NT2/D1 (cell line): ENCODE measurements around the gene PPY.
"Not testable (repeated sequence)": the region's sequence is repeated elsewhere in the genome, so short reads cannot be mapped to it uniquely, and the experiment has no call there.

Source experiments
- DNase-seq: peaks from one replicate; pipeline ENCODE4 v3.0.0-alpha.2; 2011; ENCODE audit warnings: low read depth, low spot score
- H3K27me3 ChIP-seq: 2 replicates; pipeline ENCODE4 v1.6.0; 2011; ENCODE audit warnings: mild to moderate bottlenecking; ENCODE audit not compliant: insufficient read length, insufficient read depth
- H3K36me3 ChIP-seq: 2 replicates; pipeline ENCODE4 v1.6.1; 2011; ENCODE audit warnings: mild to moderate bottlenecking, low read length, mixed read lengths; ENCODE audit not compliant: insufficient read depth, insufficient read length
- H3K4me1 ChIP-seq: 2 replicates; pipeline ENCODE4 v1.5.1; 2011; ENCODE audit not compliant: insufficient read depth, insufficient read length
- H3K4me3 ChIP-seq: 2 replicates; pipeline ENCODE4 v1.5.1; 2011; ENCODE audit warnings: low read depth; ENCODE audit not compliant: insufficient read length
- H3K9ac ChIP-seq: 2 replicates; pipeline ENCODE4 v1.6.0; 2011; ENCODE audit warnings: low read depth; ENCODE audit not compliant: insufficient read length
- H3K9me3 ChIP-seq: 2 replicates; pipeline ENCODE4 v1.5.1; 2011; ENCODE audit warnings: mild to moderate bottlenecking, low read length; ENCODE audit not compliant: insufficient read depth
- SUZ12 ChIP-seq: IDR thresholded peaks from 2 replicates; pipeline ENCODE4 v1.6.1; 2011; ENCODE audit not compliant: insufficient read length, insufficient read depth; ENCODE audit errors: extremely low read depth
- YY1 ChIP-seq: IDR thresholded peaks from 2 replicates; pipeline ENCODE4 v1.6.1; 2011; ENCODE audit not compliant: insufficient read length, insufficient read depth
- ZNF274 ChIP-seq: IDR thresholded peaks from 2 replicates; pipeline ENCODE4 v1.6.1; 2011; ENCODE audit warnings: mild to moderate bottlenecking, low read depth, low read length

Gene PPY

DNA sequence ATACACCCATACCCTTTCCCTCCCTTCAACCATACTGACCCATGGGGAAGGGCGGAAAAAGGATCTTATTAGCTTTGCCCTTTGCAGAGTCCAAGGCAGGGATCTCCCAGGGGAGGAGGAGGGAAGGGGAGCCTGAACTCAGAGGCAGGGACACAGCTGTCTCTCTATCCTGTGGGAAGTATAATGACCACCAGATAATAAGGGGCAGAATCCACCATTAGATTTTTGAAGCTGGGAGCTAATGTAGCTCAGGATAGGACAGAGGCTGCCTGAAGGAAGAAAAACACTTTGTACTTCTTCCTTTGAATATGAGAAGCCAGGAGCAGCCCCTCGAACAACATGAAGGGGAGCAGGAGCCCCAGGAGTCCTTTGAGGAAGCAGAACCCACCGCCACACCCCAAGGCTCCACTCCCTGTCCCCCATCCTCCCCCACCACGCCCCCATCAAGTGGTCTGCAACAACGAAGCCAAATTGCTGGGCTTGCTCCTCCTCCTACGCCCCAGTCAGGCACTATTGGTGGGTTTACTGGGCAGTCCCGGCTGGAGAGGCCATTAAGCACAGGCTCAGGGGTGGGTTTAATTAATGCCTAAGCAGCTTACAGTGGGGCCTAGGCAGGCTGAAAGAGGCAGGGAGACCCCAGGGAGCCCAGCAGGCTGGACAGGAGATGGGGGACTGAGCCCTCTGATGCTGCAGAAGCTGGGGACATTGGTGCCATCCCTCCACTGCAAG lies 40.3 kb downstream of the PPY start:
- TF ChIP-seq YY1 (no peak), ZNF274 (no peak), SUZ12 (no peak)
- no peak overlapping the region for H3K4me3 ChIP-seq
- no peaks in the 10 kb centered on the region for H3K36me3 ChIP-seq
- no peak for DNase-seq
- peaks cover 15% of the 10 kb centered on the region for H3K27me3 ChIP-seq
- peaks cover 23% of the 10 kb centered on the region for H3K4me1 ChIP-seq
- H3K9me3 ChIP-seq = no peaks in the 10 kb centered on the region
- H3K9ac ChIP-seq = peak overlapping the region; percentile 3

DNA sequence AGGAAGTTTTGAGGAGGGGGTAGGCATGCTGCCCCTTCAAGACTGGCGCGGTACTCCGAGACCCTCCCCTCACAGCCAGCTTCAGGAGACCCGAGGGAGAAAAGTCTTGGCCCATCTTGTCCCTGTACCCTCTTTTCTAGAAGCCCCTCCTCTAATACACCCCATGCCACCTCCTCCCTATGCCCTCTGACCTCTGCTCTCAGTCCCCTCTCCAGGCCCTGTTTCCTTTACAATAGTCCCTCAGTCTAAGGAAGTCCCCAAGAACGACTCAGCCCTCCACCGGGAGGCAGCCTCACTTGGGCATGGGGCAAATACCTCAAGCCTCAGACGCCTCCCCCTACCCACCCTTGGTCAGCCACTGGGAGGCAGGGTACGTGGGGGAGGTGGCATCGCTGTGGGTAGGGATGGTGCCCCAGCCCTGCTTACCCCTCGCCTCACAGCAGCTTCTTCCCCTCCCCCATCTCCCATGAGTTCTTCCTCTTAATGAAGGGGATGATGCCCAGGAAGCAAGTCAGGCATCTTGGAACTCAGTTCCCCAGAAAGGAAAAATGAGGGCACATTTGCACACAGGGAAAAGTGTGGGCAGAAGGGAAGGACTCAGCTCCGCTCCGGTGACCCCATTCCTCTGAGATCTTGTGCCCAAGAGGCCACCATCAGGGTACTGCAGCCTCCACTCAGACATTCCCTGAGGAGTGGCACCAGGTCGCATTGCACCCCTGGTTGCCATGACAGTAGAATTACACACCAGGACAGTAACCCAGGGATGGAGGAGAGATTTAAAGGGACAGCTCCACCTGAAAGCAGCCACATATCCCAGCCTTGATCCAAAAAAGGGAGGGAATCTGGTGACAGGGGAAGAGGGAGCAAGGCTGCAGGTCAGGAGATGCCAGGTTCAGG lies 41.2 kb downstream of the PPY start:
- peaks cover 2% of the 10 kb centered on the region for H3K36me3 ChIP-seq
- no peak for DNase-seq
- H3K27me3 ChIP-seq = peaks cover 15% of the 10 kb centered on the region
- H3K4me1 ChIP-seq = peaks cover 23% of the 10 kb centered on the region
- no peak for TF ChIP-seq ZNF274
- TF ChIP-seq YY1 = no peak
- TF ChIP-seq SUZ12 = no peak
- H3K4me3 ChIP-seq = peak overlapping the region; percentile 58
- H3K9ac ChIP-seq = peak overlapping the region; percentile 78
- H3K9me3 ChIP-seq = no peaks in the 10 kb centered on the region

- peak overlapping the region; percentile 78 for H3K9ac ChIP-seq
- H3K36me3 ChIP-seq = peaks cover 2% of the 10 kb centered on the region
- peak overlapping the region; percentile 58 for H3K4me3 ChIP-seq
- TF ChIP-seq SUZ12 (no peak), YY1 (no peak), ZNF274 (no peak)
- H3K4me1 ChIP-seq = peaks cover 18% of the 10 kb centered on the region
- H3K27me3 ChIP-seq = peaks cover 15% of the 10 kb centered on the region
- peak; percentile 66 for DNase-seq
- no peaks in the 10 kb centered on the region for H3K9me3 ChIP-seq
These were observed 42.0 kb downstream of the PPY start for GRCh38 chr17:43900183-43900857.

GRCh38 chr17:43898446-43898845 lies 43.8 kb downstream of the PPY start:
- Histone ChIP-seq H3K4me3 (no peak overlapping the region), H3K27me3 (peaks cover 10% of the 10 kb centered on the region), H3K9me3 (no peaks in the 10 kb centered on the region), H3K9ac (no peak overlapping the region), H3K36me3 (peaks cover 6% of the 10 kb centered on the region), H3K4me1 (peaks cover 16% of the 10 kb centered on the region)
- TF ChIP-seq YY1 = no peak
- DNase-seq = no peak

DNA sequence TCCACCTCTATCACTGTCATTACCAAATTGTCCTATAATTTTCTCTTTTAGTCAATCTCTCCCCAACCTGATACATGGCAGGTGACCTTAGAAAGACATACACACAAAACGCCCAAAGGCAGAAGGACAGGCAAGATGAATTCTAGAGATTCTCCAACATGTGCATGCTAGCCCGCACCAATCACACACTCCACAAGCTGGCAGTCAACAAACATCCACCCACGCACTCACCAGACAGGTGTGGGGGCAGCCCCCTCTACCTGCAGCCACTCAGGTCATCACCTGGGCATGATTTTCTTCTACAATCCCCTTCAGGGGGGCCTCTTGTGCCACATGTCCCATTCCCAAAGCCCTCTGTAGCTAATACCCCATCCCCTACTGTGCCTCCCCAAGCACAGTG lies 44.4 kb downstream of the PPY start:
- Histone ChIP-seq H3K4me3 (no peak overlapping the region), H3K4me1 (peaks cover 18% of the 10 kb centered on the region), H3K27me3 (peaks cover 10% of the 10 kb centered on the region), H3K9ac (no peak overlapping the region), H3K9me3 (no peaks in the 10 kb centered on the region), H3K36me3 (peaks cover 6% of the 10 kb centered on the region)
- TF ChIP-seq YY1 = no peak
- no peak for TF ChIP-seq ZNF274
- TF ChIP-seq SUZ12 = no peak
- DNase-seq = no peak

DNA sequence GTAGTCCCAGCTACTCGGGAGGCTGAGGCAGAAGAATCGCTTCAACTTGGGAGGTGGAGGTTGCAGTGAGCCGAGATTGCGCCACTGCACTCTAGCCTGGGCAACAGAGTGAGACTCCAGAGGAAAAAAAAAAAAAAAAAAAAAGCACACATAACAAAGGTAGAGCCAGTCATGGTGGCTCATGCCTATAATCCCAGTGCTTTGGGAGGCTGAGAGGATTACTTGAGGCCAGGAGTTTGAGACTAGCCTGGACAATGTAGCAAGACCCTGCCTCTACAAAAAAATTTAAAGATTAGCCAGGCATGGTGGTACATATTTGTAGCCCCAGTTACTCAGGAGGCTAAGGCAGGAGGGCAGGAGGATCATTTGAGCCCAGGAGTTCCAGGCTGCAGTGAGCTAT lies 47.8 kb downstream of the PPY start:
- not testable (repeated sequence) for H3K27me3 ChIP-seq, H3K36me3 ChIP-seq, DNase-seq, H3K4me1 ChIP-seq, H3K9me3 ChIP-seq, H3K4me3 ChIP-seq, H3K9ac ChIP-seq

- no peak for DNase-seq
- peaks cover 6% of the 10 kb centered on the region for H3K36me3 ChIP-seq
- H3K9me3 ChIP-seq = no peaks in the 10 kb centered on the region
- peaks cover 8% of the 10 kb centered on the region for H3K4me1 ChIP-seq
- H3K27me3 ChIP-seq = no peaks in the 10 kb centered on the region
- TF ChIP-seq YY1 (no peak), SUZ12 (no peak), ZNF274 (no peak)
- H3K4me3 ChIP-seq = no peak overlapping the region
- H3K9ac ChIP-seq = peak overlapping the region; percentile 34
These were observed 49.7 kb downstream of the PPY start for GRCh38 chr17:43892647-43892952.
